ENCODE measurements around the gene COX7B2.

COX7B2 gene

DNA sequence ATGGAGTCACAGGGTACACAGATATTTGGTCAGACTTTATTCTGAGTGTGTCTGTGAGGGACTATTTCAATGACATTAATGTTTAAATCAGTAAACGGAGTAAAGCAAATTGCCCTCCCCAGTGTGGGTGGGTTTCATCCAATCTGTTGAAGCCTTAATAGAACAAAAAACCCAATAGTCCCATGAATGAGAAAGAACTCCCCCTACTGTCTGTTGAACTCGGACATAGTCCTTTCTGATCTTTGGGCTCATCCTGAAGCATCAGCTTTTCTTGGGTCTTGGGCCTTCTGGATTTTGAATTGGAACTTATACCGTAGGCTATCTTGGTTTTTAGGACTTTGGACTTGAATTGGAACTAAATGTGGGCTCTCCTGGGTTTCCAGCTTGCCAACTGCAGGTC is 193.6 kb downstream of the COX7B2 start:
- DNase-seq (ENCODE audit: low read depth in 2 of 2), result no peak

GRCh38 chr4:46698891-46699290 is 210.2 kb downstream of the COX7B2 start:
- DNase-seq (ENCODE audit: low read depth in 2 of 2), result no peak
